ENCODE results near the gene INSYN2A. TPM values are rescaled to one million over a fixed set of nuclear protein-coding genes. Genes with fewer than 3 reads are reported as not detected.

The INSYN2A gene
- total and polyA plus RNA-seq, 9 of the 15 experiments (the other 6 are each of a cell fraction or from before 2014, with no cell fraction given): not detected

DNA sequence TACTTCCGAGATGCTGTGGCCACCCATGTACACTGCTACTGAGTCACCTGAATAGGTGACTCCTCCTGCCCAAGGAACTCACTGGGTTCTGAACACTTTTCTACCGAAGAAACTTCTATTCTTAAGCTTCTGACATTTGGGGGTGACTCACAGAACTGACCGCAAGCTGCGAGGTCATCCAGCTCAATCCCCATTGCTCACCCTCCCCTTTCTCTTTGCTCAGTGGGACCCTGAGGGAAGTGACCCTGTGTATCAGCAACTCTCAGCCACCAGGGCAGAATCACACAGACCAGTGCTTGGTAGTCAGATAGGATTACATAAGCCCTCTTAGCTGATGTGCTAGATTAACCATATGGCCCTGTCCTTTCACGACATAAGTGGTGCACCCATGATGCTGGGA lies 46.3 kb downstream of the INSYN2A start (continued):
- TF ChIP-seq, protein P1, sequence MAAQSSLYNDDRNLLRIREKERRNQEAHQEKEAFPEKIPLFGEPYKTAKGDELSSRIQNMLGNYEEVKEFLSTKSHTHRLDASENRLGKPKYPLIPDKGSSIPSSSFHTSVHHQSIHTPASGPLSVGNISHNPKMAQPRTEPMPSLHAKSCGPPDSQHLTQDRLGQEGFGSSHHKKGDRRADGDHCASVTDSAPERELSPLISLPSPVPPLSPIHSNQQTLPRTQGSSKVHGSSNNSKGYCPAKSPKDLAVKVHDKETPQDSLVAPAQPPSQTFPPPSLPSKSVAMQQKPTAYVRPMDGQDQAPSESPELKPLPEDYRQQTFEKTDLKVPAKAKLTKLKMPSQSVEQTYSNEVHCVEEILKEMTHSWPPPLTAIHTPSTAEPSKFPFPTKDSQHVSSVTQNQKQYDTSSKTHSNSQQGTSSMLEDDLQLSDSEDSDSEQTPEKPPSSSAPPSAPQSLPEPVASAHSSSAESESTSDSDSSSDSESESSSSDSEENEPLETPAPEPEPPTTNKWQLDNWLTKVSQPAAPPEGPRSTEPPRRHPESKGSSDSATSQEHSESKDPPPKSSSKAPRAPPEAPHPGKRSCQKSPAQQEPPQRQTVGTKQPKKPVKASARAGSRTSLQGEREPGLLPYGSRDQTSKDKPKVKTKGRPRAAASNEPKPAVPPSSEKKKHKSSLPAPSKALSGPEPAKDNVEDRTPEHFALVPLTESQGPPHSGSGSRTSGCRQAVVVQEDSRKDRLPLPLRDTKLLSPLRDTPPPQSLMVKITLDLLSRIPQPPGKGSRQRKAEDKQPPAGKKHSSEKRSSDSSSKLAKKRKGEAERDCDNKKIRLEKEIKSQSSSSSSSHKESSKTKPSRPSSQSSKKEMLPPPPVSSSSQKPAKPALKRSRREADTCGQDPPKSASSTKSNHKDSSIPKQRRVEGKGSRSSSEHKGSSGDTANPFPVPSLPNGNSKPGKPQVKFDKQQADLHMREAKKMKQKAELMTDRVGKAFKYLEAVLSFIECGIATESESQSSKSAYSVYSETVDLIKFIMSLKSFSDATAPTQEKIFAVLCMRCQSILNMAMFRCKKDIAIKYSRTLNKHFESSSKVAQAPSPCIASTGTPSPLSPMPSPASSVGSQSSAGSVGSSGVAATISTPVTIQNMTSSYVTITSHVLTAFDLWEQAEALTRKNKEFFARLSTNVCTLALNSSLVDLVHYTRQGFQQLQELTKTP (IDR thresholded peaks at IDR 0.05; ENCODE audit: low read depth in 1 of 2, partially characterized antibody in 2 of 2): no peak
- no peak for TF ChIP-seq ZNF583 (CRISPR knock-in tag; IDR thresholded peaks at IDR 0.05)
- no peak for TF ChIP-seq NCOA4 (IDR thresholded peaks at IDR 0.05; ENCODE audit: partially characterized antibody)
- TF ChIP-seq ZNF561 (CRISPR knock-in tag; conservative IDR thresholded peaks at IDR 0.05): no peak
- TF ChIP-seq HNRNPL (IDR thresholded peaks at IDR 0.05; ENCODE audit: low read depth, low read length): no peak
- no peak for TF ChIP-seq GTF2E2 (tag; IDR thresholded peaks at IDR 0.05)
- no peak for TF ChIP-seq ZNF780A (CRISPR knock-in tag; IDR thresholded peaks at IDR 0.05)
- no peak for TF ChIP-seq ARID1B (IDR thresholded peaks at IDR 0.05)
- no peak for TF ChIP-seq PHF8 (IDR thresholded peaks at IDR 0.05; ENCODE audit: borderline replicate concordance, low read length)
